ENCODE measurements around the gene RPL27. TPM values are rescaled to one million over a fixed set of nuclear protein-coding genes. Genes with fewer than 3 reads are reported as not detected.

RPL27 gene
- total and polyA plus RNA-seq, 2 of the 4 experiments (the other 2 are of a cell fraction), result 1,595 to 2,806 TPM

GRCh38 chr17:43031666-43032065 lies 33.4 kb downstream of the RPL27 start:
- Histone ChIP-seq H4K91ac (ENCODE audit: insufficient read depth, low read depth, low read length) (no peak overlapping the region), H2BK15ac (ENCODE audit: low read depth, low read length) (no peak overlapping the region), H2AFZ (replicated peaks; ENCODE audit: low read length, poor library complexity) (no peak overlapping the region), H3K9me1 (ENCODE audit: insufficient read depth, low read length) (no peaks in the 10 kb centered on the region; the same call in 1 of the 2 replicates), H2BK5ac (ENCODE audit: low read depth, low read length, poor library complexity, severe bottlenecking) (no peak overlapping the region), H4K5ac (ENCODE audit: low read depth, low read length) (no peak overlapping the region), H3K36me3 (ENCODE audit: control insufficient read depth, insufficient read depth, low read length) (no peaks in the 10 kb centered on the region), H2AK9ac (replicated peaks; ENCODE audit: low read depth, low read length, poor library complexity) (no peak overlapping the region), H3K9me3 (ENCODE audit: control insufficient read depth, insufficient read depth, low read length) (no peaks in the 10 kb centered on the region), H3K14ac (replicated peaks; ENCODE audit: low read depth, low read length) (no peak overlapping the region), H3K4me3 (ENCODE audit: insufficient read depth, low read depth, low read length) (no peak overlapping the region), H3K27ac (ENCODE audit: insufficient read depth, low read length) (no peak overlapping the region), H2AK5ac (ENCODE audit: low read depth, low read length) (no peak overlapping the region), H3K9ac (ENCODE audit: low read depth, low read length) (no peak overlapping the region), H3K18ac (ENCODE audit: low read depth, low read length) (no peak overlapping the region), H4K20me1 (ENCODE audit: insufficient read depth, low read length) (no peaks in the 10 kb centered on the region), H2BK20ac (ENCODE audit: low read depth, low read length) (no peak overlapping the region), H3K4me1 (ENCODE audit: control insufficient read depth, insufficient read depth, low read length) (peaks cover 6% of the 10 kb centered on the region; the same call in 1 of the 2 replicates), H3K27me3 (ENCODE audit: control insufficient read depth, insufficient read depth, low read length) (no peaks in the 10 kb centered on the region), H3K4me2 (ENCODE audit: low read depth, low read length) (no peak overlapping the region), H2BK120ac (ENCODE audit: low read depth, low read length) (no peak overlapping the region), H3K4ac (ENCODE audit: low read depth, low read length) (no peak overlapping the region), H3K79me1 (ENCODE audit: low read depth in 1 of 2, low read length in 2 of 2) (no peaks in the 10 kb centered on the region), H3K56ac (ENCODE audit: extremely low read depth, insufficient read depth, low read length) (no peak overlapping the region), H4K8ac (ENCODE audit: low read depth in 2 of 2, low read length in 2 of 2) (no peak overlapping the region), H3K23ac (ENCODE audit: low read depth, low read length) (no peak overlapping the region)
- intact Hi-C loops (cut with micrococcal nuclease), result no loop called here
- ATAC-seq (ENCODE audit: low read depth) (no peak), DNase-seq (no peak)
- CTCF ChIA-PET, result no interaction called here
- POLR2A ChIA-PET (ENCODE audit: unreplicated experiment), result interaction anchor here (0.5 kb wide), 1 partner anchor 67 kb away, joined by 3 read pairs; no protein-coding TSS in a partner anchor
- in situ Hi-C loops (cut with MboI; ENCODE audit: low sequenced_read_pairs), result no loop called here
- WGBS, 2 experiments (ENCODE audit: extremely low coverage in 2 of 2, insufficient read length in 1 of 2), result no CpG with 5 or more reads among the region's 3 CpGs
- no TSS peak for BruUV-seq (replicated peaks)
- dilution Hi-C loops (cut with HindIII; ENCODE audit: low sequenced_read_pairs, unreplicated experiment), result no loop called here
- no peak for TF ChIP-seq MAZ (IDR thresholded peaks at IDR 0.05; ENCODE audit: borderline replicate concordance, low read depth, low read length)
- TF ChIP-seq SMC3 (IDR thresholded peaks at IDR 0.05; ENCODE audit: low read depth, low read length), result no peak
- TF ChIP-seq ELK1 (IDR thresholded peaks at IDR 0.05; ENCODE audit: borderline replicate concordance, low read depth, low read length), result no peak
- TF ChIP-seq USF2 (IDR thresholded peaks at IDR 0.05; ENCODE audit: low read depth, low read length), result no peak
- no peak for TF ChIP-seq BHLHE40 (IDR thresholded peaks at IDR 0.05; ENCODE audit: low read depth, low read length)
- no peak for TF ChIP-seq FOS (IDR thresholded peaks at IDR 0.05; ENCODE audit: low read depth, low read length)
- no peak for TF ChIP-seq RCOR1 (IDR thresholded peaks at IDR 0.05; ENCODE audit: insufficient replicate concordance, low read length)
- TF ChIP-seq RAD21 (IDR thresholded peaks at IDR 0.05; ENCODE audit: low read length), result no peak
- no peak for TF ChIP-seq MAFK (IDR thresholded peaks at IDR 0.05; ENCODE audit: low read depth, low read length)
- TF ChIP-seq NFE2L2 (IDR thresholded peaks at IDR 0.05; ENCODE audit: low read depth, low read length), result no peak

Measured in IMR-90 (cell line).